Measurements from ENCODE around the gene PSMG1. TPM values are rescaled to one million over a fixed set of nuclear protein-coding genes. Genes with fewer than 3 reads are reported as not detected.

The PSMG1 gene
- total RNA-seq, 1 donor from 2014 or later, result 37.1 TPM

DNA sequence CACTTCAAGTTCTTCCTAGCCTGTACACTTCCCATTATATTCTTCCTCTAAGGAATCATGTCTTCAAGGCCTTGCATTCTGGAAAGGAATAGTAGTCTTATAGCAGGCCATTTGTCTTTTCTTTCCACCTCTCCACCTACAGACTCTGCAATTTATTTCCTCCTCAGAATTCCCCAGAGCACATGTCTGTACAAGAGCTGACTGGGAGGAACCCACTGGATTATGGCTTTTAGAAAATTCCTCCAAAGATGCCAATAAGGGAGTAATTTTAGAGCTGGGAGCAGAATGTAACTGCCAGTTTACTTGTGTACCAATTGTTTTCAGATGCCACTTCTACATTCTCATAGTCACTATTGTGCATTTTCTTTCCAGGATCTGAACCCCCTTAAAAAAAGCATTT, 3.4 kb upstream of the PSMG1 start:
- no peak for TF ChIP-seq CTCF (IDR thresholded peaks at IDR 0.05; ENCODE audit: insufficient read depth, low read length, poor library complexity, severe bottlenecking)
- no peaks in the 10 kb centered on the region for H3K36me3 ChIP-seq (ENCODE audit: control insufficient read depth, insufficient read depth, low read length)
- H3K27me3 ChIP-seq (ENCODE audit: control insufficient read depth, insufficient read depth, low read length), result no peaks in the 10 kb centered on the region
- DNase-seq (ENCODE audit: low read depth), result no peak
- H3K4me3 ChIP-seq (ENCODE audit: low read depth, low read length), result no peak overlapping the region

DNA sequence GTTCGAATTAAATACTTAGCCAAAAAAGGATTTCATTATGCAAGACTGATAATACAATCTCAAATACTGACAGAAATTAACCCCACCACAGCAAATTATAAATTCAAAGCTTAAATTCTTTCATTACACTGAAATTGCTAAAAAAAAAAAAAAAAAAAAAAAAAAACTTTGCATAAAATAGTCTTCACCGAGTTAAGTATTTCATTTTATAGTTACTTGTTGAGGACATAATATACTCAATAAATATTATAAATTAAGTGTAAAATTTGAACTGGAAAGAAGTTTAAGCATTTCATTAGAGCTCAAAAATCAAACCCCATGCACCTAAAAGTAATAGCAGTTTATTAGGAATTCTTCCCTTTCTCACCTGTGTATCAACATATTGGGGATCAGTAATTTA, 1.9 kb upstream of the PSMG1 start:
- no peak for DNase-seq (ENCODE audit: low read depth)
- H3K36me3 ChIP-seq (ENCODE audit: control insufficient read depth, insufficient read depth, low read length), result no peaks in the 10 kb centered on the region
- no peak for TF ChIP-seq CTCF (IDR thresholded peaks at IDR 0.05; ENCODE audit: insufficient read depth, low read length, poor library complexity, severe bottlenecking)
- no peak overlapping the region for H3K4me3 ChIP-seq (ENCODE audit: low read depth, low read length)
- H3K27me3 ChIP-seq (ENCODE audit: control insufficient read depth, insufficient read depth, low read length), result no peaks in the 10 kb centered on the region

DNA sequence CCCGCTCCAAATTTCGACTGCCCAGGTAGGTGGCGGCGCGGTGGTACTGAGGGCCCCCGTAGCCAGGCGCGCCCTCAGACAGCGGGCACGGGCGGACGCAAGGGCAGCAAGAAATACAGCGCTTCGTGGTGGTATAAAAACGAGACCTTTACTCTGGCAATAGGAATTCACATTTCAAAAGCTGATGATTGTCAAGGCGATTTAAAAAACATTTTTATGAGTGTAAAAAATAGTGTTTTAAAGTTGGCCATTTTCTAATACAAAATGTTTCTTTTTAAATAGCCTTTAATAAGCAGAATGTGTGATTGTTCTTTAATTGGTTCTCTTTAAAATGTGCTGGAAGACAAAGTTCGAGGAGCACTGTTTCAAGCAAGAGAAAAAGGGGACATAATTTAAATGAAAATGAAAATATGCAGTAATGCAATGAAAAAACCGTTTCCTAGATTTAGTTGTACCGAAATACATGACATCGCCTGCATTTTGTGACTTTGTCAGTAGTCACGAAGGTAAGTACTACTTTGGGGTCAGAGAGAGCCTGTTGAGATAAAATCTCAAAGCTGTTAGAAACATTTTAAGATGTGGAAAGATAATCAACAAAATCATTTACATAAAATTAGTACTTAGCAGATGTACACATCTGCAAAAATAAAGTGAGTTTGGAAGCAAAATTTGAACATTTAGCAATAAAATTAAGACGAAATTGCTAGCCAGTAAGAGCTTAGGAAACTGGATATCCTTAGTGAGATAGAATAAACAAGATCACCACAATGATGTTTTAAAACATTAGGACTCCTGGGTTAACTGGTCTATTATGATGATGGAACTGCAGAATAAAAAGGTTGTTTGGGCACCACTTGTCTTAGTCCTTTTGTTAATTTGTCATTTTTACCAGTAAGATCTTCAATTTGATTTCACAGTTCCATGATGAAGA, 1.1 kb upstream of the PSMG1 start:
- Histone ChIP-seq H3K27me3 (ENCODE audit: control insufficient read depth, insufficient read depth, low read length) (no peaks in the 10 kb centered on the region), H3K36me3 (ENCODE audit: control insufficient read depth, insufficient read depth, low read length) (no peaks in the 10 kb centered on the region), H3K4me3 (ENCODE audit: low read depth, low read length) (peak overlapping the region; percentile 61)
- no peak for TF ChIP-seq CTCF (IDR thresholded peaks at IDR 0.05; ENCODE audit: insufficient read depth, low read length, poor library complexity, severe bottlenecking)
- DNase-seq (ENCODE audit: low read depth), result no peak

- H3K4me3 ChIP-seq (ENCODE audit: low read depth, low read length), result peak overlapping the region; percentile 61
- H3K36me3 ChIP-seq (ENCODE audit: control insufficient read depth, insufficient read depth, low read length), result no peaks in the 10 kb centered on the region
- no peaks in the 10 kb centered on the region for H3K27me3 ChIP-seq (ENCODE audit: control insufficient read depth, insufficient read depth, low read length)
- TF ChIP-seq CTCF (IDR thresholded peaks at IDR 0.05; ENCODE audit: insufficient read depth, low read length, poor library complexity, severe bottlenecking), result no peak
- no peak for DNase-seq (ENCODE audit: low read depth)
Measured at GRCh38 chr21:39182484-39183271, 573 bp downstream of the PSMG1 start.

DNA sequence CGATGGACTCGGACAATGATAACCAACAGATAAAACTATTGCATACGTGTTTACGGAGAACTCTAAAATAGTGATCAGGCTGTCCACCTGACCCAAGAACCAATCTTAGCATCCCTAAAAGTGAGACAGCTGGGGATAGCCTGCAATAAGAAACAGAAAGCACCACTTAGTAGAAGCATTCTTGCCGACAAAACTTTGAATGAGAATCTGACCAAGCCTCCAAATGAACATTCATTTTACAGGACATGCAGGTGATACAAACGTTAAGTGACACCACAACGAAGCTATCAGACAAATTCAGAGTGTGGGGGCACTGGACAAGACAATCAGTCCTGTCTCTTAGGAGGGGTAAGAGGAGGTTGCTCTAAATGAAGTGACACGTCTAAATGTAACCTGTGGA, 1.2 kb downstream of the PSMG1 start:
- H3K4me3 ChIP-seq (ENCODE audit: low read depth, low read length), result peak overlapping the region; percentile 61
- no peaks in the 10 kb centered on the region for H3K36me3 ChIP-seq (ENCODE audit: control insufficient read depth, insufficient read depth, low read length)
- no peaks in the 10 kb centered on the region for H3K27me3 ChIP-seq (ENCODE audit: control insufficient read depth, insufficient read depth, low read length)
- no peak for TF ChIP-seq CTCF (IDR thresholded peaks at IDR 0.05; ENCODE audit: insufficient read depth, low read length, poor library complexity, severe bottlenecking)
- no peak for DNase-seq (ENCODE audit: low read depth)

Measured in kidney epithelial cell (primary cell).